Naive B cell (primary cell): ENCODE results near the gene SAMHD1. TPM values are rescaled to one million over a fixed set of nuclear protein-coding genes. Genes with fewer than 3 reads are reported as not detected.
"Not testable (repeated sequence)": the region's sequence is repeated elsewhere in the genome, so short reads cannot be mapped to it uniquely, and the experiment has no call there.

ENCODE experiments used
- ATAC-seq, 2 donors: fragments of 150-1000 bp; cut with Tn5 transposase; 2 replicates each; pipeline ENCODE4 v1.10.0; 2021; ENCODE audit warnings: low read depth in 2 of 2, mild to moderate bottlenecking in 2 of 2, moderate library complexity in 2 of 2
- DNase-seq: peaks from one replicate; pipeline ENCODE4 v3.0.0; 2022
- H3K27ac Mint-ChIP-seq, 6 donors: one replicate each; pipeline ENCODE4 v1.8.0; 2020 to 2022; ENCODE audit warnings: mild to moderate bottlenecking in 6 of 6, mixed read lengths in 6 of 6, moderate library complexity in 5 of 6, inconsistent platforms in 2 of 6
- H3K27me3 Mint-ChIP-seq, 3 donors: one replicate each; pipeline ENCODE4 v1.8.0; 2021 to 2022; ENCODE audit warnings: mixed read lengths in 3 of 3, mild to moderate bottlenecking in 1 of 3
- H3K36me3 Mint-ChIP-seq, 2 donors: one replicate each; pipeline ENCODE4 v1.8.0; 2020 to 2022; ENCODE audit warnings: mixed read lengths in 2 of 2, inconsistent platforms in 1 of 2, mild to moderate bottlenecking in 1 of 2
- H3K4me1 Mint-ChIP-seq, 3 donors: one replicate each; pipeline ENCODE4 v1.8.0; 2020 to 2022; ENCODE audit warnings: mixed read lengths in 3 of 3, inconsistent platforms in 1 of 3, mild to moderate bottlenecking in 1 of 3, moderate library complexity in 1 of 3
- H3K4me3 Mint-ChIP-seq, 8 donors: one replicate each; pipeline ENCODE4 v1.8.0; 2020 to 2022; ENCODE audit warnings: mild to moderate bottlenecking in 8 of 8, mixed read lengths in 8 of 8, moderate library complexity in 8 of 8, inconsistent platforms in 2 of 8
- H3K9me3 Mint-ChIP-seq, 7 donors: one replicate each; pipeline ENCODE4 v1.8.0; 2020 to 2022; ENCODE audit warnings: mixed read lengths in 7 of 7, mild to moderate bottlenecking in 5 of 7, inconsistent platforms in 2 of 7, moderate library complexity in 1 of 7
- polyA plus RNA-seq, 6 donors: library from polyadenylated mRNA; unstranded; fragments of 300-500 nt; fragmentation: Illumina TruSeq; gene quantifications; one replicate each; pipeline ENCODE4 v1.2.3, GENCODE V29; 2021; ENCODE audit warnings: low read depth in 6 of 6

SAMHD1 gene
- polyA plus RNA-seq, 6 donors from 2014 or later = 13.8 to 25.1 (median 20.1) TPM

- no peak for ATAC-seq
- Mint-ChIP-seq H3K4me3 (peak overlapping the region in 4 of 8 donors; percentile 36 to 67 (median 49)), H3K36me3 (no peaks in the 10 kb centered on the region), H3K4me1 (peaks cover 11 to 21% (median 20%) of the 10 kb centered on the region in 3 donors), H3K27ac (peak overlapping the region in 2 of 6 donors; percentile 65 to 82), H3K27me3 (no peaks in the 10 kb centered on the region), H3K9me3 (peaks cover 0 to 2% (median 0%) of the 10 kb centered on the region in 7 donors)
- no peak for DNase-seq
Observed at GRCh38 chr20:36969478-36970186, 18.1 kb upstream of the SAMHD1 start.

GRCh38 chr20:36969051-36969450 lies 17.5 kb upstream of the SAMHD1 start:
- ATAC-seq (no peak), DNase-seq (no peak)
- Mint-ChIP-seq H3K27me3 (no peaks in the 10 kb centered on the region), H3K36me3 (no peaks in the 10 kb centered on the region), H3K9me3 (peaks cover 0 to 2% (median 0%) of the 10 kb centered on the region in 7 donors), H3K27ac (peak overlapping the region in 2 of 6 donors; percentile 15 to 82), H3K4me1 (peaks cover 11 to 20% (median 16%) of the 10 kb centered on the region in 3 donors), H3K4me3 (peak overlapping the region in 2 of 8 donors; percentile 36 to 53)

GRCh38 chr20:36967636-36968035 lies 16.1 kb upstream of the SAMHD1 start:
- no peak overlapping the region for H3K27ac Mint-ChIP-seq
- no peak for DNase-seq
- no peak overlapping the region for H3K4me3 Mint-ChIP-seq
- H3K27me3 Mint-ChIP-seq = no peaks in the 10 kb centered on the region
- H3K4me1 Mint-ChIP-seq = peaks cover 11 to 20% (median 13%) of the 10 kb centered on the region in 3 donors
- peaks cover 2 to 5% (median 3%) of the 10 kb centered on the region in 7 donors for H3K9me3 Mint-ChIP-seq
- H3K36me3 Mint-ChIP-seq = no peaks in the 10 kb centered on the region
- ATAC-seq = no peak

GRCh38 chr20:36966965-36967364 lies 15.5 kb upstream of the SAMHD1 start:
- not testable (repeated sequence) for H3K27ac Mint-ChIP-seq, H3K4me3 Mint-ChIP-seq, ATAC-seq, DNase-seq, H3K36me3 Mint-ChIP-seq, H3K27me3 Mint-ChIP-seq
- Mint-ChIP-seq H3K4me1 (peaks cover 11 to 20% (median 13%) of the 10 kb centered on the region in 3 donors), H3K9me3 (peaks cover 2 to 11% (median 7%) of the 10 kb centered on the region in 7 donors)

- H3K27me3 Mint-ChIP-seq, H3K4me3 Mint-ChIP-seq, ATAC-seq, DNase-seq, H3K36me3 Mint-ChIP-seq, H3K4me1 Mint-ChIP-seq, H3K27ac Mint-ChIP-seq: not testable (repeated sequence)
- H3K9me3 Mint-ChIP-seq = peaks cover 0 to 13% (median 9%) of the 10 kb centered on the region in 7 donors
Observed at GRCh38 chr20:36962354-36962941, 10.9 kb upstream of the SAMHD1 start.

- Mint-ChIP-seq H3K27me3 (no peaks in the 10 kb centered on the region), H3K4me1 (peaks cover 0 to 3% (median 2%) of the 10 kb centered on the region in 3 donors), H3K27ac (no peak overlapping the region), H3K36me3 (no peaks in the 10 kb centered on the region), H3K4me3 (no peak overlapping the region), H3K9me3 (peaks cover 0 to 13% (median 9%) of the 10 kb centered on the region in 7 donors)
- ATAC-seq (no peak), DNase-seq (no peak)
Observed at GRCh38 chr20:36959242-36959641, 7.7 kb upstream of the SAMHD1 start.

- DNase-seq (no peak), ATAC-seq (no peak)
- no peak overlapping the region for H3K27ac Mint-ChIP-seq
- H3K36me3 Mint-ChIP-seq = no peaks in the 10 kb centered on the region
- H3K27me3 Mint-ChIP-seq = no peaks in the 10 kb centered on the region
- H3K4me3 Mint-ChIP-seq = no peak overlapping the region
- peaks cover 0 to 13% (median 9%) of the 10 kb centered on the region in 7 donors for H3K9me3 Mint-ChIP-seq
- H3K4me1 Mint-ChIP-seq = peaks cover 0 to 3% (median 2%) of the 10 kb centered on the region in 3 donors
Observed at GRCh38 chr20:36957875-36958667, 6.6 kb upstream of the SAMHD1 start.

- Mint-ChIP-seq H3K4me3 (no peak overlapping the region), H3K27me3 (no peaks in the 10 kb centered on the region), H3K27ac (no peak overlapping the region), H3K9me3 (peaks cover 0 to 5% (median 0%) of the 10 kb centered on the region in 7 donors), H3K36me3 (no peaks in the 10 kb centered on the region), H3K4me1 (peaks cover 3 to 6% (median 6%) of the 10 kb centered on the region in 3 donors)
- ATAC-seq = no peak
- no peak for DNase-seq
Observed at GRCh38 chr20:36956674-36957073, 5.2 kb upstream of the SAMHD1 start.

GRCh38 chr20:36956016-36956415 lies 4.5 kb upstream of the SAMHD1 start:
- DNase-seq (no peak), ATAC-seq (no peak)
- Mint-ChIP-seq H3K36me3 (no peaks in the 10 kb centered on the region), H3K9me3 (peaks cover 0 to 5% (median 0%) of the 10 kb centered on the region in 7 donors), H3K27me3 (no peaks in the 10 kb centered on the region), H3K4me3 (no peak overlapping the region), H3K27ac (no peak overlapping the region), H3K4me1 (peaks cover 6 to 10% (median 7%) of the 10 kb centered on the region in 3 donors)

GRCh38 chr20:36951979-36952738 lies 651 bp upstream of the SAMHD1 start:
- no peaks in the 10 kb centered on the region for H3K9me3 Mint-ChIP-seq
- ATAC-seq (no peak), DNase-seq (no peak)
- peak overlapping the region in 1 of 6 donors; percentile 91 for H3K27ac Mint-ChIP-seq
- no peaks in the 10 kb centered on the region for H3K36me3 Mint-ChIP-seq
- peaks cover 15 to 24% (median 19%) of the 10 kb centered on the region in 3 donors for H3K4me1 Mint-ChIP-seq
- peak overlapping the region; percentile 88 to 98 (median 97) for H3K4me3 Mint-ChIP-seq
- H3K27me3 Mint-ChIP-seq = no peaks in the 10 kb centered on the region

GRCh38 chr20:36950414-36951197 lies 902 bp downstream of the SAMHD1 start:
- no peaks in the 10 kb centered on the region for H3K9me3 Mint-ChIP-seq
- peak overlapping the region in 5 of 6 donors; percentile 21 to 93 (median 89) for H3K27ac Mint-ChIP-seq
- H3K4me1 Mint-ChIP-seq = peaks cover 19 to 29% (median 25%) of the 10 kb centered on the region in 3 donors
- H3K4me3 Mint-ChIP-seq = peak overlapping the region; percentile 88 to 98 (median 97)
- H3K36me3 Mint-ChIP-seq = no peaks in the 10 kb centered on the region
- ATAC-seq (no peak), DNase-seq (no peak)
- H3K27me3 Mint-ChIP-seq = no peaks in the 10 kb centered on the region

GRCh38 chr20:36941401-36941835 lies 10.1 kb downstream of the SAMHD1 start:
- DNase-seq = no peak

More at GRCh38 chr20:36941401-36941835, 10.1 kb downstream of the SAMHD1 start:
- Mint-ChIP-seq H3K27ac (peak overlapping the region in 2 of 6 donors; percentile 38 to 67), H3K9me3 (no peaks in the 10 kb centered on the region), H3K4me3 (no peak overlapping the region), H3K27me3 (no peaks in the 10 kb centered on the region), H3K36me3 (peaks cover 0 to 4% of the 10 kb centered on the region in 2 donors), H3K4me1 (peaks cover 0 to 4% (median 0%) of the 10 kb centered on the region in 3 donors)
- no peak for ATAC-seq
